Esophagus muscularis mucosa (tissue), 4 donors: ENCODE data around the gene YES1. TPM values are rescaled to one million over a fixed set of nuclear protein-coding genes. Genes with fewer than 3 reads are reported as not detected.
A peak's percentile ranks its signal among the peaks of the same experiment; 100 is the strongest.

Experiments used
- DNase-seq: peaks from one replicate; pipeline ENCODE4 v3.0.0-alpha.2; 2017; ENCODE audit errors: extremely low spot score
- H3K27ac ChIP-seq, 4 donors: fragments of 200-600 bp; sonication (generic); replicated peaks in 1 of 4; 1 replicate in 3 of 4; 2 replicates in 1 of 4; pipeline ENCODE4 v1.5.1; 2016 to 2019; ENCODE audit warnings: mild to moderate bottlenecking in 1 of 4
- H3K27me3 ChIP-seq, 4 donors: fragments of 200-600 bp; sonication (generic); one replicate each; pipeline versions ENCODE4 v1.5.1 to v1.6.0; 2016 to 2019
- H3K36me3 ChIP-seq, 4 donors: fragments of 200-600 bp; sonication (generic); one replicate each; pipeline ENCODE4 v1.5.1; 2016 to 2019
- H3K4me1 ChIP-seq, 4 donors: fragments of 200-600 bp; sonication (generic); one replicate each; pipeline ENCODE4 v1.5.1; 2016 to 2019
- H3K4me3 ChIP-seq, 4 donors: fragments of 200-600 bp; sonication (generic); 1 replicate in 2 of 4; 2 replicates in 2 of 4; pipeline ENCODE4 v1.5.1; 2016 to 2019; ENCODE audit warnings: mild to moderate bottlenecking in 4 of 4, moderate library complexity in 1 of 4
- H3K9me3 ChIP-seq, 4 donors: fragments of 200-600 bp; sonication (generic); 1 replicate in 3 of 4; 2 replicates in 1 of 4; pipeline ENCODE4 v1.5.1; 2016 to 2019
- EP300 ChIP-seq: sonication (generic); formaldehyde crosslinking; IDR thresholded peaks from one replicate; pipeline ENCODE4 v1.6.1; 2017; ENCODE audit warnings: antibody characterized with exemption
- POLR2A ChIP-seq: fragments of 450-650 bp; IDR thresholded peaks from one replicate; pipeline ENCODE4 v1.6.1; 2017; ENCODE audit warnings: antibody characterized with exemption, moderate library complexity, mild to moderate bottlenecking, low read depth
- POLR2AphosphoS5 ChIP-seq, 2 donors: sonication (generic); formaldehyde crosslinking; IDR thresholded peaks; one replicate each; pipeline ENCODE4 v1.6.1; 2017; ENCODE audit warnings: antibody characterized with exemption in 2 of 2
- WGBS: methylation state at CpG from one replicate; pipeline ENCODE4 v1.1.5; 2018; 5-methylcytosine and 5-hydroxymethylcytosine counted together
- intact Hi-C: fragments of 100-400 bp; cut with DNase I; formaldehyde crosslinking; loops from one replicate; pipeline ENCODE4 v1.15.1; 2023
- total RNA-seq, 4 donors: library from RNA; depleted of rRNA; stranded (reverse); fragments of >200 nt; gene quantifications; one replicate each; pipeline versions ENCODE4 v1.1.0 to v1.2.1, GENCODE V29; 2016
- TF ChIP-seq, protein P1 (sequence below), 3 experiments: fragments of 200-600 bp in 2 of 3; fragments of 450-650 bp in 1 of 3; sonication (generic) in 2 of 3; IDR thresholded peaks; one replicate each; pipeline ENCODE4 v1.5.1; 2017 to 2019; ENCODE audit warnings: antibody characterized with exemption in 3 of 3, mild to moderate bottlenecking in 2 of 3, moderate library complexity in 1 of 3

The YES1 gene
- total RNA-seq, 4 donors from 2014 or later, result 94.6 to 143 (median 116) TPM

GRCh38 chr18:754656-755055 is 57.4 kb downstream of the YES1 start:
- 80% methylated on average over 1 of the region's 1 CpG for WGBS
- TF ChIP-seq POLR2AphosphoS5 (IDR thresholded peaks at IDR 0.05) (no peak), EP300 (no peak), POLR2A (no peak)
- TF ChIP-seq, protein P1, sequence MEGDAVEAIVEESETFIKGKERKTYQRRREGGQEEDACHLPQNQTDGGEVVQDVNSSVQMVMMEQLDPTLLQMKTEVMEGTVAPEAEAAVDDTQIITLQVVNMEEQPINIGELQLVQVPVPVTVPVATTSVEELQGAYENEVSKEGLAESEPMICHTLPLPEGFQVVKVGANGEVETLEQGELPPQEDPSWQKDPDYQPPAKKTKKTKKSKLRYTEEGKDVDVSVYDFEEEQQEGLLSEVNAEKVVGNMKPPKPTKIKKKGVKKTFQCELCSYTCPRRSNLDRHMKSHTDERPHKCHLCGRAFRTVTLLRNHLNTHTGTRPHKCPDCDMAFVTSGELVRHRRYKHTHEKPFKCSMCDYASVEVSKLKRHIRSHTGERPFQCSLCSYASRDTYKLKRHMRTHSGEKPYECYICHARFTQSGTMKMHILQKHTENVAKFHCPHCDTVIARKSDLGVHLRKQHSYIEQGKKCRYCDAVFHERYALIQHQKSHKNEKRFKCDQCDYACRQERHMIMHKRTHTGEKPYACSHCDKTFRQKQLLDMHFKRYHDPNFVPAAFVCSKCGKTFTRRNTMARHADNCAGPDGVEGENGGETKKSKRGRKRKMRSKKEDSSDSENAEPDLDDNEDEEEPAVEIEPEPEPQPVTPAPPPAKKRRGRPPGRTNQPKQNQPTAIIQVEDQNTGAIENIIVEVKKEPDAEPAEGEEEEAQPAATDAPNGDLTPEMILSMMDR (IDR thresholded peaks at IDR 0.05), result no peak
- Histone ChIP-seq H3K4me3 (no peak overlapping the region), H3K36me3 (peaks cover 0 to 47% (median 25%) of the 10 kb centered on the region in 4 donors), H3K27ac (no peak overlapping the region), H3K9me3 (no peaks in the 10 kb centered on the region), H3K4me1 (peaks cover 0 to 21% (median 17%) of the 10 kb centered on the region in 4 donors), H3K27me3 (no peaks in the 10 kb centered on the region)
- no peak for DNase-seq
- intact Hi-C loops, result no loop called here

DNA sequence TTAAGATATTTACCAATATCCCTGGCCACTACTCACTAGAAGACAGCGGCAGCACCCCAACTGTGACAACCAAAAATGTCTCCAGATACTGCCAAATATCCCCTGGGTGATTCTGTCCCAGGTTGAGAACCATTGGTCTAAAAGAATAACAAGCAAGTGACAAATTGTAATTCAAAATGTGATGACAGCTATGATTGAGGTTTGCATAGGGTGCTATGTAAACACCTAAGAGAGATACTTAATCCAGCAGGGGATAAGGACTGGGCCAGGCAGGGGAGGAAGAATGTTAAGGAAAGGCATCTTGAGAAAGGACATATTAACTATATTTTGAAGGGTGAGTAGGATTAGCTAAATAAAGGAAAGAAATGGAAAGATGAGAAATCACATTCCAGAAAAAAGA is 61.6 kb downstream of the YES1 start:
- Histone ChIP-seq H3K27me3 (no peaks in the 10 kb centered on the region), H3K4me1 (peaks cover 0 to 21% (median 17%) of the 10 kb centered on the region in 4 donors), H3K36me3 (peaks cover 0 to 76% (median 35%) of the 10 kb centered on the region in 4 donors), H3K27ac (no peak overlapping the region), H3K4me3 (no peak overlapping the region), H3K9me3 (no peaks in the 10 kb centered on the region)
- TF ChIP-seq, protein P1 (IDR thresholded peaks at IDR 0.05), result no peak
- no peak for TF ChIP-seq POLR2A
- TF ChIP-seq POLR2AphosphoS5 (IDR thresholded peaks at IDR 0.05), result no peak
- TF ChIP-seq EP300, result no peak
- no peak for DNase-seq
- intact Hi-C loops, result no loop called here
- WGBS, result 89% methylated on average over 1 of the region's 1 CpG

GRCh38 chr18:744832-745597 is 67.0 kb downstream of the YES1 start:
- no peak for DNase-seq
- H3K9me3 ChIP-seq, result no peaks in the 10 kb centered on the region
- H3K4me1 ChIP-seq, result no peaks in the 10 kb centered on the region
- intact Hi-C loops, result loop anchor here (5.0 kb wide), 1 partner anchor 87 kb away; no protein-coding TSS in a partner anchor
- no peaks in the 10 kb centered on the region for H3K27me3 ChIP-seq
- WGBS, result 90% methylated on average over 2 of the region's 2 CpGs
- no peak overlapping the region for H3K27ac ChIP-seq
- H3K36me3 ChIP-seq, result peaks cover 0 to 71% (median 31%) of the 10 kb centered on the region in 4 donors
- no peak overlapping the region for H3K4me3 ChIP-seq
- TF ChIP-seq POLR2A, result no peak
- TF ChIP-seq, protein P1 (IDR thresholded peaks at IDR 0.05), result no peak
- no peak for TF ChIP-seq EP300
- no peak for TF ChIP-seq POLR2AphosphoS5 (IDR thresholded peaks at IDR 0.05)

GRCh38 chr18:741931-742512 is 70.0 kb downstream of the YES1 start:
- Histone ChIP-seq H3K36me3 (peaks cover 0 to 81% (median 42%) of the 10 kb centered on the region in 4 donors), H3K27me3 (no peaks in the 10 kb centered on the region), H3K4me1 (no peaks in the 10 kb centered on the region), H3K4me3 (no peak overlapping the region), H3K9me3 (no peaks in the 10 kb centered on the region), H3K27ac (no peak overlapping the region)
- TF ChIP-seq, protein P1 (IDR thresholded peaks at IDR 0.05), result peak; percentile 72 to 80 (median 73)
- no peak for TF ChIP-seq POLR2AphosphoS5 (IDR thresholded peaks at IDR 0.05)
- DNase-seq, result no peak
- intact Hi-C loops, result loop anchor here (5.0 kb wide), 1 partner anchor 90 kb away; no protein-coding TSS in a partner anchor
